HT1080 (cell line): ENCODE data around the gene GADD45B. TPM values are rescaled to one million over a fixed set of nuclear protein-coding genes. Genes with fewer than 3 reads are reported as not detected.

Experiments used
- DNase-seq: peaks from one replicate; pipeline ENCODE4 v3.0.0-alpha.2; 2015; ENCODE audit warnings: low read depth
- polyA plus RNA-seq, 2 experiments: library from polyadenylated mRNA; depleted of rRNA; stranded (reverse); fragments of >200 nt; gene quantifications; 2 replicates each; pipeline ENCODE4 v1.2.3, GENCODE V29; 2015
- total RNA-seq: library from RNA; depleted of rRNA; stranded (reverse); fragments of >200 nt; shearing (Covaris generic); gene quantifications from 2 replicates; pipeline ENCODE4 v1.2.3, GENCODE V29; 2014; rRNA removed

The GADD45B gene
- total RNA-seq = 40.0 and 53.1 TPM in 2 replicates
- polyA plus RNA-seq (2015; cell fraction: cytosol; rRNA removed) = 40.7 and 47.0 TPM in 2 replicates
- 77.7 and 96.6 TPM in 2 replicates for polyA plus RNA-seq (2015; cell fraction: nucleus; rRNA removed)

DNA sequence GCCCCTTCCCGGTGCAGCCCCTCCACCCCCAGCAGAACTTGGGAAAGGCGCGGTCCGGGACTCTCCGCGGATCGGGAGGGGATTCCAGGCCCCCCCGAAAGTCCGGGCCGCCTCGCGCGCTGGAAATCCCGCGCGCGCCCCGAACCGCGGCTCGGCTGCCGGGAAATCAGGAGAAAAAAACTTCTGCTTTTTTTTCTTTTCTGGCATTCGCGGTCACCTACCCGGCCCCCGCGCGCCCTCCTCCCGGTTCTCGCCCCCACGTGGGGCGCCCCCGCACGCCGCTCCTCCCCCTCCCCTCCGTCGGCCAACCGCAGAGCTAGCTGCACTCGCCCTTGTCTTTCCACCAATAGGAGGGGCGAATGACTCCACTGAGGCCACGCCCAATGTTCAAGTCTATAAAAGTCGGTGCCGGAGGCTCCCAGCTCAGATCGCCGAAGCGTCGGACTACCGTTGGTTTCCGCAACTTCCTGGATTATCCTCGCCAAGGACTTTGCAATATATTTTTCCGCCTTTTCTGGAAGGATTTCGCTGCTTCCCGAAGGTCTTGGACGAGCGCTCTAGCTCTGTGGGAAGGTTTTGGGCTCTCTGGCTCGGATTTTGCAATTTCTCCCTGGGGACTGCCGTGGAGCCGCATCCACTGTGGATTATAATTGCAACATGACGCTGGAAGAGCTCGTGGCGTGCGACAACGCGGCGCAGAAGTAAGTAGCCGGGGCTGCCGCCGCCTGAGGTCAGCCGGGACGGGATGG lies at the start of gene GADD45B:
GADD45B (plus strand) TSS at position 426 of the 749 bp plus-strand sequence; CDS start at position 658, 232 bp downstream.
- peak; percentile 94 for DNase-seq

- peak; percentile 58 for DNase-seq
These were observed 49.1 kb upstream of the GADD45B start for GRCh38 chr19:2426611-2427428.

DNA sequence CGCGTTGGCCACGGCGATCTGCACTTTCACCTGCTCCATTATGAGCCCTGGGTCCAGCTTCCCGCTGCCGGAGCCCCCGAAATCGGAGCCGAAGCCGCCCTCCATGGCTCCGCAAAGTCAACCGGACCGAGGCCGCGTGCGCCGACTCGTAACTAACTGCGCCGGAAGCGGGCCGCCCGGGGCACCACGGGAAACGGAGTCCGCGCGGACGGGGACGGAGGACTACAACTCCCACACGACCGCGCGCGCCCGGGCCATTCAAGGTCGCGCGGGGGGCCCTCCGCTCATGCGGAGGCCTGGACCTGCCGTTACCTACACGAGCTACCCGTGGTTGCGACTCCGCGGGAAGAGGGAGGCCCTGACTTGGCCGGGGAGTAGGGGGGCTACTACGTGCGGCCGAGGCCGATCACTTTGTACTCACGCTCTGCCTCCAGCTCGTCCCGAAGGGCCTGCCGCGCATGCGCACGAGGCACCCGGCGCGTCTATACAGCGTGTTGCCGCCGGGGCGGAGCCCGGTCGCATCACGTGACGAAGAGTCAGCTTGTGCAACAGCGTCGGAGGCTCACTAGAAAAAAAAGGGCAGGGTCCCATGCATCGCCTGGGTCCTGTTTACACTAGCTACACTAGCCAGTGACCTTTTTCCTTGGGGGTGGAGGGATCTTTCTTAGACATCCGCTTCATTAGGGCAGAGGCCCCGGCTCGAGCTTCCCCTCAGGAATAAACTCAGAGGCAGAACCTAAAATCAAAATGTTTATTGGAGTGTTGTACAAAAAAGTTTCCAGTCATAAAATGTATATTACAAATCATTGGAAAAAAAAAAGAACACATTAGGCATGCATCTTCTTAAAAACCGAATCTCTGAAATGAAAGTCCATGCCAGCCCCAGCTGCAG lies 48.3 kb upstream of the GADD45B start, which contains the start of gene TIMM13:
TIMM13 (minus strand) TSS at position 158 of the 892 bp plus-strand sequence; CDS start at position 105, 53 bp downstream.
- DNase-seq = peak; percentile 91

DNA sequence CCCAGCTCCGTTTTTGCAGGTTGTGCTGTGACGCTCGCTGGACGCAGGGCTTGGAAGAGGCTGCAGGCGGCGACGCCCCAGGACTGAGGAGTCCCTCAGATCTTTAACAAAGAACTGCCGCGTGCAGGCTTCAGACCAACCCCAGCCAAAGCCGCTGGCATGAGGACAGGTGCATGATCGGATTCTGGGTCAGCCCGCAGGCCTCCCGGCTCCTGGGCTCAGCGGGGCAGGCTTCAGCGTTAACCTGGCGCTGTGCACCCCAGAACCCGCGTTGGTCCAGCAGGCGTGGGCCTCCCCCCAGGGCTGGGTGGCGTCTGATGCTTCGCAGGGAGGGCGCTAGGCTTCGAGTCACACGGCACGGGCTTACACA lies 47.6 kb upstream of the GADD45B start:
- no peak for DNase-seq

DNA sequence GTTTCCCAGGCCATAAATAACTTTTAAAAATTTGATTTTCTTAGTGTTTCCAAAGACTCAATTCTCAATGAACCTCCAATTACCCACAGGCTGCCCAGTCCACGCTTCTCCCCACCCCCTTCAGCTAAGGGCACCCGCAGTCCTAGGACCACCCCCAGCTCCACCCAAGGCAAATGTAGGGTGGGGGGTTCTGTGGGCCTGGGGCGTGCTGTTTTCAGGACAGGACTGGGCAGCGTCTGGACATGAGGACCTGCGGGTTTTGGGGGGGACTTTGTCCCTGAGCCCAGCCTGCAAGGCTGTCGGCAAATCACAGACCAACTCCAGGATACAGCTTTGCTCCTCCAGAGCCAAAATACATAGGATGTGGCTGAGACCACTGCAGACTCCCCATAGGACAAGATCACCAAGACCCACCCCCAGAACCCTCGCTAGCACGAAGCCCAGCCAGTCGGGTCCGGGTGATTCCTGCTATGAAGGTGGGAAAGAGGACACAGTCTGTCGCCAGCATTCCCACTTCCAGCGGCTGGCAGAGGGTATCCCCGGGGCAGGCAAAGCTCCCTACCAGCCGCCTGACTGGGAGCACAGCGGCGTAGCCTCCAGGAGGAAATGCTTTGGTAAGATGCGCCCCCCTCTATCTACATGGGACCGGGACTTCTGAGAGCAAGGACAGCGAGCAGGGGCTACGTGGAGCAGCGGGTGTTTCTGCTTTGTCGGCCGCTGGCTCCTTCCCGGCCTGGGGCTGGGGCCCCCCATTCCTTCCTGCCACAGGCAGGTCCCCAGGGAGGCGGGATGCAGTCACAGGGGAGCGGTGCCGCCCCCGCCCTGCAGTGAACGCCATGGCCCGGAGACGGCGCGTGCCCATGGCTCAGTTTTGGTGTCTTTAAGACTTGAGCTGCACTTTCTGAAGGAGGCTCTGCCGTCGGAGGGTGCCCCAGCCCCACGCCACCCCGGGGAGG lies 46.9 kb upstream of the GADD45B start:
- DNase-seq = no peak

DNA sequence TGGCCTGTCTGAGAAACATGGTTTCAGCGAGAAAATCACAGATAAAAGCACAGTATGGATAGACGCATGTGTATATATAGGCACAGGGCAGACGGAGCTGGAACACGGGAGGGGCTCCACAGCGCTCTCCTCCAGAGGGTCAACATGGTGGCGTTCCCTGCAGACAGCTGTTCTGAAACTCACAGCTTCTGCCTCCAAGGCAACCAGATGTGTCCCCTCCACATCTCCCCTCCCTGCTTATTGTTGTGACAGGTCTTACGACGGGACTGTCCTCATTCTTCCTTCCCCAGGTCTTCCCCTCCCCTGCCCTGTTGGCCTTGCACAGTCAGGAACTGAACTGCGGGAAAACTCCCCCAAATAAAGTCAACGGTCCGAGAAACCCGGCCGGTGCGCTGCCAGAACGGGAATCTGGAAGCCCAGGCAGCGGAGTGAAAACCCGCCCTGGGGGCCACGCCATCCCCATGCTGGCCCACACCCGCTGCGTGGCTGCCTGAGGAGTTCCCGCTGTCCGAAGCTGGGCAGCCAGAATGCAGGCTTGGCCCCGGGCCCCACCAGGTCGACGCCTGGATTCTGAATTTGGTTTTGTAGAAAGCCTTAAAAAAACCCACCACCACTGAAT lies 45.9 kb upstream of the GADD45B start:
- no peak for DNase-seq

DNA sequence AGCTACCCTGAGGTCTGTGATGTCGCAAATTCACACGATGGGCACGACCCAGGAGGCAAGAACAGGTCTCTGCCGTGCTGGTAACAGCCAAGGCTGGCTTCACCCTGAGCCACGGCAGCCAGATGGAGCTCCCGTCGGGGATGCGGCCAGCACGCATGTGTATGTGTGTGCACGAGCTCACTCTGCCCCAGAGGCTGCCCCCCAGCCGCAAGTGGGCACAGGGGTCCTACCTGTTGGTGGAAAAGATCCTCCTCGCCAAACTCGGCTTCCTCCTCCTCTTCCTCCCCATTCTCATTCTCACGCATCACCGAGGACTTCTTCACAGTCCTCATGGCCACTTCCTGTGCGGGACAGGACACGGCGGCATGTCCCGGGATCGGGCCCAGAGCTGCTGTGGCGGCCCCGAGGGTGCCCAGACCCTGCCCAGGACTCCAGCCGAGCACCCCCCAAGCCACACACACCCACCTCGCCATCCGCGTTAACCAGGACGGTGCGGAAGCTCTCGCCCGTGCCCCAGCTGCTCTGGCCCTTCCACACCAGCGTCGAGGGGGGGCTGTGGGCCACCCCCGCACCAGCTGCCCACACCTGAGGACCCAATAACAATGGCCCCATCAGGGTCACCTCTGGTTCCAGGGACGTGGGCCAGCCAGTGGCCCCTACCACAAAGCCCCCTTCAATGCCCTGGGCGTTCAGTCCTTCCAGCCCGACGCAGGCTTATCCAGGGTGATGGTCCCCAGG lies 44.4 kb upstream of the GADD45B start:
- no peak for DNase-seq

DNA sequence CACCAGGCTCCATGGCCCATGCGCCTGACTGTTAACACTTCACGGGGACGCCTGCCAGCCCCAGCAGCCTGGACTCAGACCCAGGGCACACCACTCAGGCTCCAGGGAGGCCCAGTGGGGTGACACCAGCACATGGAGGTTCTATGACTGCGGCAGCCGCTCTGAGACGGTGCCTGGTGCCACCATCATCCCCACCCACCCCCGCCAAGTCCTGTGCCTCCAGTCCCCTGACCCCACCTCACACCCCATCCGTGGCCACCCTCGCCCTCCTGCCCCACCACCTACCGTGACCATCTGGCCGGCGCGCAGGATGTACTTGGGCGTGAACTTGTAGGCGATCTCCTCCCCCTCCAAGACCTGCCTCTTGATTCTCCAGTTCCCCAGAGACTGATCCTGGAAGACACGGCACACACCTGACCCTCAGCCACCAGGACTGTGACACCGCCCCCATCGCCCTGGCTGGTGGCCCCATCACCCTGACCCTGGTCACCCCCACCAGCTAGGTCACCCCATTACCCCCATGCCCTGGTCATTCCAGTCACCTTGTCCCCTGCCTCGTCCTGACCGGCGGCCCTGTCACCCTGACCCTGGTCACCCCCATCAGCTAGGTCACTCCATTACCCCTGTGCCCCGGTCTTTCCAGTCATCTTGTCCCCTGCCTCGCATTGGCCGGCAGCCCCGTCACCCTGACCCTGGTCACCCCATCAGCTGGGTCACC lies 43.6 kb upstream of the GADD45B start:
- no peak for DNase-seq

- no peak for DNase-seq
These were observed 42.1 kb upstream of the GADD45B start for GRCh38 chr19:2433854-2434253.

DNA sequence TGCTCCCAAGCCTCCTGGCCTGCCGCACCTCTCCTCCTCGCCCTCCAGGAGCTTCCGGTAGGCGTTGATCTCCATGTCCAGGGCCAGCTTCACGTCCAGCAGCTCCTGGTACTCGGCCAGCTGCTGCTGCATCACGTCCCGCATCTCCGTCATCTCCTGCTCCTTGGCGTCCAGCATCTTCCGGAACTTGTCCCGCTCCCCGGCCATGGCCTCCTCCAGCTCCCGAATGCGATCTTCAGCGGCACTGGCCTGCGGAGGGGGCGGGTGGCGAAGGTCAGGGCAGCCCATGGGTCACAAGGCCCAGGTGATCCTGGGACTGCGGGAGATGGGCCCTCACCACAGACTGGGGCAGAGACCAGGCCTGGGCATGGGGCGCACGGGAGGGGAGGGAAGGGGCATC lies 41.7 kb upstream of the GADD45B start:
- DNase-seq = no peak

DNA sequence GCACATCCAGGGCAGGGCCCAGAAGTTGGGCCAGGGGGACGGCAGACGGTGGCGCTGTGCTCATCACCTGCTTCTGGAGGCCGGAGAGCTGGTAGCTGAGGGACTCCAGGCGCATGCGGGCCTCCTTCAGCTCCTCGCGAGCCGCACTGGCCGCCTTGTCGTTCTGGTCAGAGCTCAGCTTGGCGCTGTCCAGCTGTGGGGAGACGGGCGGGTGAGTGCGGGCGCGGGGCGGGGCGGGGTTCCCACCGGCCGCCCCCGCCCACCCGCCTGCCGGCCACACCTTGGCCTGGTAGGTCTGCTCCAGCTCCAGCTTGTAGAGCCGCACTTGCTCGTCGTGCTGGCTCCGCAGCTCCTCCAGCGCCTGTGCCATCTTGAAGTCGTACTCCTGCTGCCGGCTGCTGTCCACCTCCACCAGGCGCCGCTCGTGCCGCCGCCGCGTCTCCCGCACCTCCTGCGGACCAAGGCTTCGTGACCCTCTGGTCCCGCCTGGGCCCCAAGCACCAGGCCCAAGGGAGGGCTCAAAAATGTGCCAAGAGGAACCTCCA lies 41.1 kb upstream of the GADD45B start:
- DNase-seq = no peak

- no peak for DNase-seq
These were observed 39.5 kb upstream of the GADD45B start for GRCh38 chr19:2436384-2436783.

DNA sequence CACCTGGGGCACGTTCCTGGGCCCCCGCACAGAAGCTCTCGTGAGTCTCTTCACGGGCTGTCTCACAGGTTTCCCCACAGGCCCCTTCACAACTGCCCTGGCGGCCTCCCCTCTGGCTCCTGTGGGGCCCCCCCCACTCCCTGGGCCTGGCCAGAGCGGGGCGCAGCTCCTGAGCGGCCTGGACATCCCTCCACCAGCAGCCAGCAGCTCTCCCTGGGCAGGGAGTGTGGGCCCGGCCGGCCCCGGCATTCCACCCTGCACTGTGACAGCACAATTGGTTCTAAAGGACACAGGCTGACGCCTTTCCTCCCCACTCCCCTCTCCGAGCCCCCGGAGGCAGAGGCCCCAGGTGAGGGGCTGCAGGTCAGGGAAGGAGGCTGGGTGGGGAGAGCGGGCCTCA lies 39.0 kb upstream of the GADD45B start:
- no peak for DNase-seq

DNA sequence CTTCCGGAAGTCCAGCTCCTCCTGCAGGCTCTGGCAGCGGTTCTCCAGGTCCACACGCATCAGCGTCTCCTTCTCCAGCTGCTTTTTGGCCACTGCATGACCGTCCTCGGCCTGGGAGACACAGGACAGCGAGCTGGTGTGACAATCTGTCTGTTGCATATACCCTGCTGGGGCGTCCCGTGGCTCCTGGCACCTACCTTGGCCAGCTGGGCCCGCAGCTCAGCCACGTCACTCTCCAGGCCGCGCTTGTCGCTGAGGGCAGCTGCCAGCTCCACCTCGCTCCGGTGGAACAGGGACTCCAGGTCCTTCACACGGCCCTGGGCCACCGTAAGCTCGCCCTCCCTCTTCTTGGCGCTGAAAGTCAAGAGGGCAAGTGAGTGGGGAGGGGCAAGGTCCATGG lies 37.7 kb upstream of the GADD45B start:
- no peak for DNase-seq

DNA sequence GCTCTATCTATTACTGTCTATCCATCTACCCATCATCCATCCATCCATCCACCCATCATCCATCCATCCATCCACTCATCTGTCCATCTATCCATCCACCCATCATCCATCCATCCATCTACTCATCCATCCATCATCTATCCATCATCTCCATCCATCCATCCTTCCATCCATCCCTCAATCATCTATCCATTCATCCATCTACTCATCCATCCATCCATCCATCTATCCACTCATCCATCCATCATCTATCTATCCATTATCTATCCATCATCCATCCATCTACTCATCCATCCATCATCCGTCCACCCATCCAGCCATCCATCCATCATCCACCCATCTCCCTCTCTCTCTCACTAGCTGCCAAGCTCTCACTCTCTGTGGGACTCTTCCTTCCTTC lies 35.4 kb upstream of the GADD45B start:
- no peak for DNase-seq

GRCh38 chr19:2441096-2441752 lies 34.7 kb upstream of the GADD45B start:
- no peak for DNase-seq

DNA sequence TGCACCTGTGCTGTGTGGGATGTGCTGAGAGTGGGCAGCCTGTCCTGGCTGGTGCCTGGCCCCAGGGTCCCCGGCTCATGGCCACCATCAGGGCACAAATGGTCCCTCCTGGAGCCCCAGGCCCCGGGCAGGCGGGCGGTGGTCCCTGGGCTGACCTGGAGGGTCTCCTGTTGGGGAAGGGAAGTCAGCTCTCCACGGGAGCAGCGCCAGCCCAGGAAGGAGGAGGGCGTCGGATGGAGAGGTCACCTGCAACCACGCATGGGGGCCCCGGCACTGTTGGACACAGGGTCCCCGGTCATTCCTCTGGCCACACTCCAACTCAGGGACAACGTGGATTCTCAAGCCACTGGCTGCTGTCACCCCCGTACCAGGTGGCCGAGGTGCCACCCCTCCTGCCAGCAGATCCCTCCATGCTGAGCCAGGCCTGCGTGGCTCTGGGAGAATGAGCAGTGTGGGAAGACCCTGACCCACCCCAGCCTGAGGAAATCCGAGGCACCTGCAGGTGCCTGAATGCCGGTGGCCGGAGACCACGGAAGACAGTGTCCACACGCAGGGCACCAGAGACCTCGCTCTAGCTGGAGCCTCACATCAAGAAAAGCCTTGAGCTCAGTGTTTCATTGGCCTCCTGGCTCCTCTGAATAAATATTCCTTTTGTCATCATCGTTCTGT lies 32.7 kb upstream of the GADD45B start:
- DNase-seq = no peak
